Loucy (cell line): ENCODE results near the gene LRRC71.

Source experiments
- H2AFZ ChIP-seq: fragments of 200-600 bp; sonication (generic); 2 replicates; pipeline ENCODE4 v1.6.0; 2016; ENCODE audit warnings: antibody characterized with exemption, mild to moderate bottlenecking, low read length, moderate library complexity
- H3F3A ChIP-seq: fragments of 200-600 bp; 2 replicates; pipeline ENCODE4 v1.6.0; 2016; ENCODE audit warnings: antibody characterized with exemption, low read depth, mild to moderate bottlenecking
- H3K27me3 ChIP-seq: fragments of 200-600 bp; sonication (generic); 2 replicates; pipeline ENCODE4 v1.6.1; 2014; ENCODE audit warnings: low read length, mild to moderate bottlenecking; ENCODE audit not compliant: insufficient read depth, poor library complexity, severe bottlenecking
- H3K36me3 ChIP-seq: fragments of 200-600 bp; sonication (generic); 2 replicates; pipeline ENCODE4 v1.6.1; 2016; ENCODE audit warnings: low read length; ENCODE audit not compliant: insufficient read depth
- H3K4me1 ChIP-seq: fragments of 200-600 bp; sonication (generic); 2 replicates; pipeline ENCODE4 v1.5.1; 2014; ENCODE audit warnings: low read length, mild to moderate bottlenecking; ENCODE audit not compliant: insufficient read depth, poor library complexity, severe bottlenecking
- H3K4me2 ChIP-seq: fragments of 200-600 bp; sonication (generic); 2 replicates; pipeline ENCODE4 v1.6.0; 2014; ENCODE audit warnings: antibody characterized with exemption, low read length, low read depth, mild to moderate bottlenecking; ENCODE audit not compliant: poor library complexity, severe bottlenecking
- H3K4me3 ChIP-seq: fragments of 200-600 bp; sonication (generic); 2 replicates; pipeline ENCODE4 v1.5.1; 2014; ENCODE audit warnings: low read length, mild to moderate bottlenecking, mixed read lengths; ENCODE audit not compliant: poor library complexity, severe bottlenecking
- H3K79me2 ChIP-seq: fragments of 200-600 bp; sonication (generic); 2 replicates; pipeline ENCODE4 v1.6.1; 2014; ENCODE audit warnings: low read length; ENCODE audit not compliant: insufficient read depth
- H3K9ac ChIP-seq: fragments of 200-600 bp; sonication (generic); 2 replicates; pipeline ENCODE4 v1.6.0; 2014; ENCODE audit warnings: mild to moderate bottlenecking, low read depth, low read length, moderate library complexity; ENCODE audit not compliant: poor library complexity, severe bottlenecking
- H3K9me2 ChIP-seq: fragments of 200-600 bp; sonication (generic); replicated peaks from 2 replicates; pipeline ENCODE4 v1.6.1; 2016; ENCODE audit warnings: low read depth, low read length, mixed read lengths
- H3K9me3 ChIP-seq: fragments of 200-600 bp; sonication (generic); 2 replicates; pipeline ENCODE4 v1.6.1; 2014; ENCODE audit warnings: mild to moderate bottlenecking, antibody characterized with exemption, low read length, low read depth; ENCODE audit not compliant: insufficient read depth
- H4K20me1 ChIP-seq: fragments of 200-600 bp; sonication (generic); 2 replicates; pipeline ENCODE4 v1.6.0; 2014; ENCODE audit warnings: antibody characterized with exemption, low read length, mild to moderate bottlenecking; ENCODE audit not compliant: insufficient read depth, poor library complexity, severe bottlenecking
- EZH2phosphoT487 ChIP-seq: fragments of 200-600 bp; IDR thresholded peaks from 2 replicates; pipeline ENCODE4 v1.6.1; 2018; ENCODE audit warnings: antibody characterized with exemption, mild to moderate bottlenecking, moderate library complexity, borderline replicate concordance
- TF ChIP-seq, protein P1 (sequence below): fragments of 200-600 bp; sonication (generic); conservative IDR thresholded peaks from 2 replicates; pipeline ENCODE4 v1.5.1; 2014; ENCODE audit warnings: mild to moderate bottlenecking, antibody characterized with exemption, low read length

LRRC71 gene

DNA sequence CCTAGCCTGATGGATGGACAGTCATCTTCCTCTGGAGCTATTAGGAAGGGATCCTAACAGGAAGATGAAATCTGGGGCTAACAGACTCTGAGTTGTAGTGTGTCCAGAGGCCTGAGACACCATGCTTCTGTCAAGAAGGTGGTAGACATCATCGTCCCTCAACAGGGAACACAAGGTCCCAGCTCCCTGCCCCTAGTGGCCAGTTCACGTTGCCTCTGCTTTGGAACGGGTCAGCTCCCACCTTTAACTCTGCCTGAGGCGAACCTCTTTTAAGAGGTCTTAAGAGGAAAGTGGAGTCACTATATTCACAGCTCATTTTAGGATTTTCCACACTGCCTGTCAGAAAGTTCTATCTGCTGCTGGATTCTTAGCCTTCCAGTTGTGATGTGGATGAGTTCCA is 28.3 kb downstream of the LRRC71 start:
- Histone ChIP-seq H3K27me3 (no peaks in the 10 kb centered on the region), H3K79me2 (no peaks in the 10 kb centered on the region), H3K9me3 (no peaks in the 10 kb centered on the region), H3K4me1 (no peaks in the 10 kb centered on the region), H3F3A (no peaks in the 10 kb centered on the region), H3K4me2 (no peak overlapping the region), H3K9me2 (no peaks in the 10 kb centered on the region), H2AFZ (no peak overlapping the region), H3K36me3 (no peaks in the 10 kb centered on the region), H3K9ac (no peak overlapping the region), H4K20me1 (no peaks in the 10 kb centered on the region), H3K4me3 (no peak overlapping the region)
- TF ChIP-seq, protein P1, sequence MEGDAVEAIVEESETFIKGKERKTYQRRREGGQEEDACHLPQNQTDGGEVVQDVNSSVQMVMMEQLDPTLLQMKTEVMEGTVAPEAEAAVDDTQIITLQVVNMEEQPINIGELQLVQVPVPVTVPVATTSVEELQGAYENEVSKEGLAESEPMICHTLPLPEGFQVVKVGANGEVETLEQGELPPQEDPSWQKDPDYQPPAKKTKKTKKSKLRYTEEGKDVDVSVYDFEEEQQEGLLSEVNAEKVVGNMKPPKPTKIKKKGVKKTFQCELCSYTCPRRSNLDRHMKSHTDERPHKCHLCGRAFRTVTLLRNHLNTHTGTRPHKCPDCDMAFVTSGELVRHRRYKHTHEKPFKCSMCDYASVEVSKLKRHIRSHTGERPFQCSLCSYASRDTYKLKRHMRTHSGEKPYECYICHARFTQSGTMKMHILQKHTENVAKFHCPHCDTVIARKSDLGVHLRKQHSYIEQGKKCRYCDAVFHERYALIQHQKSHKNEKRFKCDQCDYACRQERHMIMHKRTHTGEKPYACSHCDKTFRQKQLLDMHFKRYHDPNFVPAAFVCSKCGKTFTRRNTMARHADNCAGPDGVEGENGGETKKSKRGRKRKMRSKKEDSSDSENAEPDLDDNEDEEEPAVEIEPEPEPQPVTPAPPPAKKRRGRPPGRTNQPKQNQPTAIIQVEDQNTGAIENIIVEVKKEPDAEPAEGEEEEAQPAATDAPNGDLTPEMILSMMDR, result peak; percentile 52
- no peak for TF ChIP-seq EZH2phosphoT487

- Histone ChIP-seq H3K9me3 (no peaks in the 10 kb centered on the region), H3K4me1 (no peaks in the 10 kb centered on the region), H3K4me3 (no peak overlapping the region), H3F3A (no peaks in the 10 kb centered on the region), H3K4me2 (no peak overlapping the region), H3K27me3 (no peaks in the 10 kb centered on the region), H4K20me1 (no peaks in the 10 kb centered on the region), H2AFZ (no peak overlapping the region), H3K79me2 (no peaks in the 10 kb centered on the region), H3K9me2 (no peaks in the 10 kb centered on the region), H3K9ac (no peak overlapping the region), H3K36me3 (no peaks in the 10 kb centered on the region)
- TF ChIP-seq, protein P1, result no peak
- no peak for TF ChIP-seq EZH2phosphoT487
Observed at GRCh38 chr1:156949127-156949526, 28.7 kb downstream of the LRRC71 start.

GRCh38 chr1:156951371-156951770 is 30.9 kb downstream of the LRRC71 start:
- H2AFZ ChIP-seq, result no peak overlapping the region
- no peaks in the 10 kb centered on the region for H3K79me2 ChIP-seq
- H3K4me3 ChIP-seq, result no peak overlapping the region
- no peak overlapping the region for H3K4me2 ChIP-seq
- H3K36me3 ChIP-seq, result no peaks in the 10 kb centered on the region
- no peaks in the 10 kb centered on the region for H3K27me3 ChIP-seq
- H3K9ac ChIP-seq, result no peak overlapping the region
- H3K9me3 ChIP-seq, result no peaks in the 10 kb centered on the region
- no peaks in the 10 kb centered on the region for H3K9me2 ChIP-seq
- TF ChIP-seq, protein P1, result no peak
- no peak for TF ChIP-seq EZH2phosphoT487
- no peaks in the 10 kb centered on the region for H3F3A ChIP-seq
- H4K20me1 ChIP-seq, result no peaks in the 10 kb centered on the region
- no peaks in the 10 kb centered on the region for H3K4me1 ChIP-seq
